Measurements from ENCODE around the gene B4GAT1.
A peak's percentile ranks its signal among the peaks of the same experiment; 100 is the strongest.

The B4GAT1 gene

GRCh38 chr11:66326261-66327111 lies 20.9 kb downstream of the B4GAT1 start:
- TF ChIP-seq CTCF (IDR thresholded peaks at IDR 0.05; ENCODE audit: low read depth, low read length) (no peak), EZH2phosphoT487 (IDR thresholded peaks at IDR 0.05; ENCODE audit: low read depth) (no peak)
- no peaks in the 10 kb centered on the region for H4K20me1 ChIP-seq (ENCODE audit: insufficient read depth, low read length)
- no peak overlapping the region for H3K4me3 ChIP-seq (ENCODE audit: low read length)
- H3K9me3 ChIP-seq (ENCODE audit: insufficient read depth, low read length): no peaks in the 10 kb centered on the region
- H3K79me2 ChIP-seq (ENCODE audit: low read length): no peaks in the 10 kb centered on the region
- H3K4me2 ChIP-seq (ENCODE audit: low read length): no peak overlapping the region
- no peaks in the 10 kb centered on the region for H3K27me3 ChIP-seq (ENCODE audit: low read depth, low read length)
- H3K36me3 ChIP-seq (replicated peaks; ENCODE audit: low read depth, low read length): no peaks in the 10 kb centered on the region
- no peak overlapping the region for H3K27ac ChIP-seq (ENCODE audit: low read length)
- H3K9ac ChIP-seq (ENCODE audit: low read length): no peak overlapping the region
- 0 out of 2 replicates have a peak overlapping the region, but pooled peaks have one; percentile 8 for H2AFZ ChIP-seq (ENCODE audit: low read depth, low read length)
- H3K4me1 ChIP-seq (ENCODE audit: low read length): peaks cover 21% of the 10 kb centered on the region

- Histone ChIP-seq H3K36me3 (replicated peaks; ENCODE audit: low read depth, low read length) (no peaks in the 10 kb centered on the region), H3K27me3 (ENCODE audit: low read depth, low read length) (no peaks in the 10 kb centered on the region), H3K4me3 (ENCODE audit: low read length) (no peak overlapping the region), H3K27ac (ENCODE audit: low read length) (no peak overlapping the region), H2AFZ (ENCODE audit: low read depth, low read length) (no peak overlapping the region), H3K9ac (ENCODE audit: low read length) (no peak overlapping the region), H3K9me3 (ENCODE audit: insufficient read depth, low read length) (no peaks in the 10 kb centered on the region), H4K20me1 (ENCODE audit: insufficient read depth, low read length) (no peaks in the 10 kb centered on the region), H3K4me1 (ENCODE audit: low read length) (peaks cover 21% of the 10 kb centered on the region), H3K79me2 (ENCODE audit: low read length) (no peaks in the 10 kb centered on the region), H3K4me2 (ENCODE audit: low read length) (no peak overlapping the region)
- no peak for TF ChIP-seq EZH2phosphoT487 (IDR thresholded peaks at IDR 0.05; ENCODE audit: low read depth)
- no peak for TF ChIP-seq CTCF (IDR thresholded peaks at IDR 0.05; ENCODE audit: low read depth, low read length)
Observed at GRCh38 chr11:66325263-66325671, 22.2 kb downstream of the B4GAT1 start.

- Histone ChIP-seq H3K4me1 (ENCODE audit: low read length) (peaks cover 21% of the 10 kb centered on the region), H3K79me2 (ENCODE audit: low read length) (no peaks in the 10 kb centered on the region), H4K20me1 (ENCODE audit: insufficient read depth, low read length) (no peaks in the 10 kb centered on the region), H3K9me3 (ENCODE audit: insufficient read depth, low read length) (no peaks in the 10 kb centered on the region), H2AFZ (ENCODE audit: low read depth, low read length) (no peak overlapping the region), H3K27ac (ENCODE audit: low read length) (no peak overlapping the region; the same call in 1 of the 2 replicates), H3K27me3 (ENCODE audit: low read depth, low read length) (no peaks in the 10 kb centered on the region), H3K9ac (ENCODE audit: low read length) (no peak overlapping the region), H3K4me3 (ENCODE audit: low read length) (no peak overlapping the region), H3K4me2 (ENCODE audit: low read length) (no peak overlapping the region), H3K36me3 (replicated peaks; ENCODE audit: low read depth, low read length) (no peaks in the 10 kb centered on the region)
- TF ChIP-seq CTCF (IDR thresholded peaks at IDR 0.05; ENCODE audit: low read depth, low read length): no peak
- no peak for TF ChIP-seq EZH2phosphoT487 (IDR thresholded peaks at IDR 0.05; ENCODE audit: low read depth)
Observed at GRCh38 chr11:66324664-66325063, 22.8 kb downstream of the B4GAT1 start.

- H2AFZ ChIP-seq (ENCODE audit: low read depth, low read length): no peak overlapping the region
- H3K27me3 ChIP-seq (ENCODE audit: low read depth, low read length): no peaks in the 10 kb centered on the region
- no peaks in the 10 kb centered on the region for H4K20me1 ChIP-seq (ENCODE audit: insufficient read depth, low read length)
- TF ChIP-seq CTCF (IDR thresholded peaks at IDR 0.05; ENCODE audit: low read depth, low read length): no peak
- no peak overlapping the region for H3K4me3 ChIP-seq (ENCODE audit: low read length)
- H3K4me1 ChIP-seq (ENCODE audit: low read length): peaks cover 23% of the 10 kb centered on the region
- no peak overlapping the region for H3K27ac ChIP-seq (ENCODE audit: low read length)
- H3K36me3 ChIP-seq (replicated peaks; ENCODE audit: low read depth, low read length): no peaks in the 10 kb centered on the region
- no peaks in the 10 kb centered on the region for H3K79me2 ChIP-seq (ENCODE audit: low read length)
- no peak overlapping the region for H3K4me2 ChIP-seq (ENCODE audit: low read length)
- no peaks in the 10 kb centered on the region for H3K9me3 ChIP-seq (ENCODE audit: insufficient read depth, low read length)
- no peak overlapping the region for H3K9ac ChIP-seq (ENCODE audit: low read length)
Observed at GRCh38 chr11:66323684-66324083, 23.7 kb downstream of the B4GAT1 start.

Measured in OCI-LY3 (cell line).